Stimulated activated CD8-positive, alpha-beta memory T cell treated with anti-CD3 and anti-CD28 coated beads, Interleukin-2, amount 100 ng/mL, for 1 hour (primary cell): ENCODE results near the gene RPRD1A.
"Not testable (repeated sequence)": the region's sequence is repeated elsewhere in the genome, so short reads cannot be mapped to it uniquely, and the experiment has no call there.

ENCODE experiments used
- DNase-seq, 2 donors: peaks; one replicate each; pipeline ENCODE4 v3.0.0-alpha.2; 2020; ENCODE audit warnings: low read depth in 2 of 2

Gene RPRD1A

DNA sequence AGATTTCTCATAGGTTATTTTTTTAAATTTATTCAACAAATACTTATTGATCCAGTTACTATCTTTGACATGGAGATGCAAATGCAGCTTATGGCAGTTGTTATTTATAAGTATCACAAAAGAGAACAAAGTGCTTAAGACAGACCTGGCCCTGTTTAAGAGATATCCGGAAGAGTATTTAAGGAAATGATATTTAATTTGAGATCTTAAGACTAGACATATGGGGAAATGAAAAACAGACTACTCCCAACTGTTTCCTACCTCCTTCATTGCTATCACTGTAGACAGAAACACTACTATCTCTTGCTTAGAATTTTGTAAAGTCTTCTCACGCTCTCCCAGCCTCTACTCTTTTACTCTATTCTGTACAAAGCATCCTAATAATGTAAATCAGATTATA is 36.0 kb downstream of the RPRD1A start:
- no peak for DNase-seq

GRCh38 chr18:36028859-36029258 is 38.5 kb downstream of the RPRD1A start:
- no peak for DNase-seq

DNA sequence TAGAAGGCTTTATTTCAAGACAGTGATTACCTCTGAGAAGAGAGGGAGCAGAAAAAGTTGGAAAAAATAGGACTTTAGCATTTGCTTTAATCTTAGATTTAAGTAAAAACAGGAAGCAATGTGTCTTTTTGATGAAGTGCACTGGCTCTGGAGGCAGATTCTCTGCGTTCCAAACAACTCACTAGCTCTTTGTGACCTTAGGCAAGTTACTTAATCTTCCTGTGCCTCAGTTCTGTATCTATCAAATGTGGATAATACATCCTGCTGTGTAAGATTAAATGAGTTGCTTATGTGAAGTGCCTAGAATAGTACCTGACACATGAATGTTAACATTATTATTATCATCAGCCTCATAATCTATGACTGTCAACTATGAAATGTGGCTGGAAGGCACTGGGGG is 42.3 kb downstream of the RPRD1A start:
- no peak for DNase-seq

GRCh38 chr18:36024241-36024640 is 43.1 kb downstream of the RPRD1A start:
- DNase-seq, result not testable (repeated sequence)

DNA sequence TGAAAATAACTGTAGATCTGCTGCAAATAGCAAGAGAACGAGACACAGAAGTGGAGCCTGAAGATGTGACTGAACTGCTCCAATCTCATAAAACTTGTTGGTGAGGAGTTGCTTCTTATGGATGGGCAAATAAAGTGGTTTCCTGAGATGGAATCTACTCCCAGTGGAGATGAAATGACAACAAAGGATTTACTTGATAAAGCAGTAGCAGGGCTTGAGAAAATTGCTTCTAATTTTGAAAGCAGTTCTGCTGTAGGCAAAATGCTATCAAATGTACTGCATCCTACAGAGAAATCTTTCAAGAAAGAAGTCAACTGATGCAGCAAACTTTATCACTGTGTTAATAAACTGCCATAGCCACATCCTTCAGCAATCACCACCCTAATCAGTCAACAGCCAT is 44.0 kb downstream of the RPRD1A start:
- no peak for DNase-seq

- no peak for DNase-seq
These were observed 47.1 kb downstream of the RPRD1A start for GRCh38 chr18:36020174-36020711.

DNA sequence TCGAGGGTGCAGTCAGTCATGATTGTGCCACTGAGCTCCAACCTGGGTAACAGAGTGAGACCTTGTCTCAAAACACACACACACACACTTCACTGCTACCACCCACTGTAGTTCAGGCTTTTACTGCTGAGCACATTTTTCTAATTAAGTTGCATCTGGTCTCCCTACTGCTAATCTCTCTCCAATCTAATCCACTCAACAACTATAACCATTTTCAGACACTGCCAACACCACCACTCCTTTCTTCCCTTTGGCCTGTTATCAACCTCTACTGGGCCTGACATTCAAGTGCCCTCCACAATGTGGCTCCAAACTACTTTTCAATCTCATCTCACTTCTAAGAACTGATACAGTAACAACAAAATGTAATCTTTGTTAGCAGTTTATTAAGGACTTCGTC is 50.1 kb downstream of the RPRD1A start:
- DNase-seq, result no peak

GRCh38 chr18:36015629-36016028 is 51.7 kb downstream of the RPRD1A start:
- DNase-seq, result no peak

DNA sequence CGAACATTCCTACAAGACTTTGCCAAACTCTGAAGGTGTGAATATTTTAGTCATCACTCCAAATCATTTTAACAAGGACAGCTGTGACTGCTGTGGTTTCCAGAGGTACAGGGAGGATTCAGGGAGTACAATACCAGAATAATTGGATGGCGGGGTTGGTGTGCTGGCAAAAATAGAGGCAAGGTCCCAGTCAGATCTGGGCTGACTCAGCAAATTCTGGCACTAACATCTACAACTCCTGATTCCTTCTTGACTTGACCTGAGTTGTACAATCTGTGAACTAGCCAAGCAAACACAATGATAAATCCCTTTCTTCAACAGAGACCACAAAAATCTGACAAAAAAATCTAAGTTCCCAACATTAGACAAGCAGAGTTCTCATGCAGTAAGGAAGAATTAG is 54.5 kb downstream of the RPRD1A start:
- DNase-seq, result no peak

- no peak for DNase-seq
These were observed 58.1 kb downstream of the RPRD1A start for GRCh38 chr18:36009214-36009613.

- no peak for DNase-seq
These were observed 60.4 kb downstream of the RPRD1A start for GRCh38 chr18:36006997-36007396.

DNA sequence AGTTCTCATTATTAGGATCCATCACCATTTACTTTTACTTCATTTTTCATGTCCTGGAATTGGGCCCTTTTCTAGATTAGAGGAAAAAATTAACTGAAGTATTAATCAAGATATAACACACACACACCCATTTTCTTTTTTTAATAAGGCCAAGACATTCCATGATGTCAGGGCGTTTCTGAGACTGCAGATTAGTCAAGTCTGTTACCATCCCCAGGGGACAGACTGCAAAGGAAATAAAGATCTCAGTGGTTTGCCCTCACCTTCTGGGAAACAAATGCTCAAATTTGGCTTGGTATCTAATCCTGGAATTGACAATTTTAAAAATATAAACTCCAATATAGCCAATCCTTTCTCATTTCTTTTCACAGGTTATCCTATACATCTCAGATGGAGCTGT is 67.4 kb downstream of the RPRD1A start:
- no peak for DNase-seq

GRCh38 chr18:35998967-35999366 is 68.4 kb downstream of the RPRD1A start:
- no peak for DNase-seq

GRCh38 chr18:35993013-35993412 is 74.3 kb downstream of the RPRD1A start:
- no peak for DNase-seq

- no peak for DNase-seq
These were observed 75.7 kb downstream of the RPRD1A start for GRCh38 chr18:35991696-35992095.

DNA sequence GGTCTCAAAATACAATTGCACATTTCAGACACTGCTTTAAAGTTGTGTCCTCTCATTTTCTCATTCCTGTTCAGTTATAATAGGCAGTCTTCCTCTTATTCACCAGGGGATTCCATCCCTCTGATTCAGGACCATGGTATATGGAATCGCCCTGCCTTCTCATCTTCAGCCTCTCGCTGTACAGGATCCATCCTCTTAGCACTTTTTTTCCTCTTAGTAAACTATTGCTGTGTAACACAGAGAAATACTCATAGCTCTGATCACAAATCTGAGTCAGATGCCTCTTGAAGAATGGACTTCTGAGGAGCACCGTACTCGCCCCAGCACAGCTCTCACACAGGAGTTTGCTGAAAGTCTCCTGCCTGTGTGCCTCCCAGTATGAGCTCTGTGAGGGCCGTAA is 83.5 kb downstream of the RPRD1A start:
- no peak for DNase-seq

DNA sequence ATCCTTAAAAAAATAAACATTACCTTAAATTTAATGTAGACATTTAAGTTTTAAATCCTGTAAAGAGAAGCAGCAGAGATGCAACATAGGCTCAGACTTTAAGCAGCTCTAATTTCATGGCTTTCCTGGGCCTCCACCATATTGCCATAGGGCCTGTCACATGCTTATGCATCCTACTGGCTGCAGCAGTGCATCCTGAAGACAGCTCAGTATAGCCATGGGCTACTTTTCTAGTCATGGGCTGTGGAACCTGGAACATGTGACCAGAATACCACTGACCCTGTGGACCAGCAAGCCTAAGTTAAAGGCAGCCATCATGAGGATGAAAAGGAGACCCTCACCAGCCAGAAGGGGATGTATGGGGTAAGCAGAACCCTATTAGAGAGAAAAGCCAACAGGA is 84.2 kb downstream of the RPRD1A start:
- no peak for DNase-seq

DNA sequence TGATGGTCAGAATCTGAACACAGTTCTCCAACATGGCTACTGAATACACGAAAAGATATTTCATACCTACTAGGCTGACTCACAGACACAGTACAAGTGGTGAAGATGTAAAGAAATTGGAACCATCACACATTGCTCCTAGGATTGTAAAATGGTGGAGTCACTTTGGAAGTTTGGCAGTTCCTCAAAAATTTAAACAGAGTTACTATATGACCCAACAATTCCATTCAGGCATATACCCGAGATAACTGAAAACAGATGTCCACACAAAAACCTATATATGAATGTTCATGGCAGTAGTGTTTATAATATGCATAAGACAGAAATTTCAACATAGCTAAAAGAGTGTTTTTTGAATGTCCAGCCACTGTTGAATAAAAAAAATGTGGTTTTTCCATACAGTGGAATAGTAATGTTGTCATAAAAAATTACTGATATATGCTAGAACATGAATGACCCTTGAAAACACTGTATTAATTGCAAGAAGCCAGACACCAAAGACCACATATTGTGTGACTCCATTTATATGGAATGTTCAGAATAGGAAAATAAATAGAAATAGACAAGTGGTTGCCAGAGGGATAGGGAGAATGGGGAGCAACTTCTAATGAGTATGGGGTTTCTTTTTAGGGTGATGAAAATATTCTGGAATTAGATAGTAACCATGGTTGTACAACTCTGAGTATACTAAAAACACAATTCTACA is 84.8 kb downstream of the RPRD1A start:
- no peak for DNase-seq

GRCh38 chr18:35979112-35979511 is 88.2 kb downstream of the RPRD1A start:
- no peak for DNase-seq

GRCh38 chr18:35974181-35974580 is 93.2 kb downstream of the RPRD1A start:
- no peak for DNase-seq

GRCh38 chr18:35973650-35974049 is 93.7 kb downstream of the RPRD1A start:
- no peak for DNase-seq

DNA sequence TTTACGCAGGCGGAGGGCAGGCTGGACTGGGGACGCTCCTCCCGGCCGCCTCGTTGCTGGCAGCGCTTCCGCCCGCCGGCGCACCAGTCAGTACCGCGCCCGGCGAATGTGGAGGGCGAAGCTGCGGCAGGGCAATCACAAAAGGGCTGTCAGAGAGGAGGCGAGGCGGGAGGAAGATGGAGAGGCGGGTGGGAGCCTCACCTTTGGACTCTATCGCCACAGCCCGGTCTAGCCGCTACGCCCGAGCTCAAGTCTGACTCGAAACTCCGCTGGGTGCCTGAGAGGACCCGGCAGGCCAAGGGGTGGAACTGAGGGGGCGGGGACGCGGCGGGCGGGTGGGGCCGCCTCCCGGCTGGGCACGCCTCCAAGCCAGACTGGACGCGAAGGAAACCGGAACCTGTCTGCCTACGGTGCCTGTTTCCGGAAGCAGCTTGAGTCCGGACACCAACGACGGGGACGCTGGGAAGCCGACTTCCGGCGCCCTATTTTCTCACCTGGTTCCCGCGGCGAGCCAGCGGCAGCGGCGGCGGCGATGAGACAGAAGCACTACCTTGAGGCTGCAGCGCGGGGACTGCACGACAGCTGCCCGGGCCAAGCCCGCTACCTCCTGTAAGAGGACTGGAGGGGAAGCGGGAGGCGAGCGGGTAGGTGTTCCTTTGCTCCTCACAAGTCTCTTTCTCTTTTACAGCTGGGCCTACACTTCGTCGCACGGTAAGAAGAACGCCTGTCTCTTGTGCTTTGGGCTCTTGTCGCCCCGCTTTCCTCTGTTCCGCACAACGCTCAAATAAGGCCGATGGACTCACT is 95.0 kb downstream of the RPRD1A start, which contains the start of gene RMP24:
RMP24 (plus strand) TSS at position 483 of the 804 bp plus-strand sequence.
- DNase-seq, result peak; percentile 85 to 86

GRCh38 chr18:35971661-35972196 is 95.6 kb downstream of the RPRD1A start:
- DNase-seq, result no peak
